RWPE1 (cell line): ENCODE measurements around the gene HDDC2.

ENCODE experiments used
- CTCF ChIA-PET: fragments of 350-600 bp; sonication (Branson Sonifier 250); formaldehyde crosslinking; extraction: SDS; loops from one replicate; lab custom pipeline; 2021; lab: Yijun Ruan, JAX
- POLR2A ChIA-PET: fragments of 400-600 bp; formaldehyde crosslinking; extraction: SDS; loops from one replicate; lab custom pipeline; 2020; ENCODE audit warnings: antibody characterized with exemption; ENCODE audit not compliant: low non-redundant PET; lab: Yijun Ruan, JAX
- DNase-seq: peaks from one replicate; pipeline ENCODE4 v3.0.0; 2012; ENCODE audit warnings: low spot score
- H3K27ac ChIP-seq: fragments of 450-650 bp; 2 replicates; pipeline ENCODE4 v1.5.1; 2017
- TF ChIP-seq, protein P1 (sequence below): fragments of 450-650 bp; conservative IDR thresholded peaks from 2 replicates; pipeline ENCODE4 v1.5.1; 2017; ENCODE audit warnings: low read depth, mild to moderate bottlenecking

The HDDC2 gene

DNA sequence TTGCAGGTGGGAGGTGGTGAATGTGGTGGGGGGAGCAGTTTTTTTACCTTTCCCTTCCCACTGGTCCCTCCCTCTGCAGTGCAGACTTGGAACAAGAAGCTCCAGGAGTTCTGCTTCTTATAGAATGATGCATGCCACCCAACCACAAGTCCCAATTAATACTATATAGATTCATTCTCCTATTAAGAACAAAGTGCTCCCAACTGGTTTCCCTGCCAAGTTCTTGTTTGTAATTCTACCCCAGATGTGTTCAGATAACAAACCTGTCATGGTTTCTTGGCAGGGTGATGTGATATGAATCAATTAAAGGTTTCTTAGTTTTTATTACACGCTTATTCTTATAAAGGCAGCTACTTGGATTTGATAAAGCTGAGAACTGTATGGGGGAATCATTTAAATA lies 23.9 kb downstream of the HDDC2 start:
- no peak for DNase-seq
- CTCF ChIA-PET, result no interaction called here
- no peak overlapping the region for H3K27ac ChIP-seq
- TF ChIP-seq, protein P1, sequence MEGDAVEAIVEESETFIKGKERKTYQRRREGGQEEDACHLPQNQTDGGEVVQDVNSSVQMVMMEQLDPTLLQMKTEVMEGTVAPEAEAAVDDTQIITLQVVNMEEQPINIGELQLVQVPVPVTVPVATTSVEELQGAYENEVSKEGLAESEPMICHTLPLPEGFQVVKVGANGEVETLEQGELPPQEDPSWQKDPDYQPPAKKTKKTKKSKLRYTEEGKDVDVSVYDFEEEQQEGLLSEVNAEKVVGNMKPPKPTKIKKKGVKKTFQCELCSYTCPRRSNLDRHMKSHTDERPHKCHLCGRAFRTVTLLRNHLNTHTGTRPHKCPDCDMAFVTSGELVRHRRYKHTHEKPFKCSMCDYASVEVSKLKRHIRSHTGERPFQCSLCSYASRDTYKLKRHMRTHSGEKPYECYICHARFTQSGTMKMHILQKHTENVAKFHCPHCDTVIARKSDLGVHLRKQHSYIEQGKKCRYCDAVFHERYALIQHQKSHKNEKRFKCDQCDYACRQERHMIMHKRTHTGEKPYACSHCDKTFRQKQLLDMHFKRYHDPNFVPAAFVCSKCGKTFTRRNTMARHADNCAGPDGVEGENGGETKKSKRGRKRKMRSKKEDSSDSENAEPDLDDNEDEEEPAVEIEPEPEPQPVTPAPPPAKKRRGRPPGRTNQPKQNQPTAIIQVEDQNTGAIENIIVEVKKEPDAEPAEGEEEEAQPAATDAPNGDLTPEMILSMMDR, result no peak
- POLR2A ChIA-PET, result no interaction called here

GRCh38 chr6:125275779-125276178 lies 26.0 kb downstream of the HDDC2 start:
- CTCF ChIA-PET, result no interaction called here
- no peak overlapping the region for H3K27ac ChIP-seq
- POLR2A ChIA-PET, result no interaction called here
- TF ChIP-seq, protein P1, result no peak
- no peak for DNase-seq

GRCh38 chr6:125274935-125275334 lies 26.8 kb downstream of the HDDC2 start:
- TF ChIP-seq, protein P1, result no peak
- no peak overlapping the region for H3K27ac ChIP-seq
- ChIA-PET POLR2A (no interaction called here), CTCF (no interaction called here)
- DNase-seq, result no peak

- TF ChIP-seq, protein P1, result no peak
- CTCF ChIA-PET, result interaction anchor here (0.5 to 0.6 kb wide), 2 partner anchors 24 to 120 kb away, joined by 4 to 5 read pairs; partner anchors contain the start of gene TPD52L1
These were observed 27.8 kb downstream of the HDDC2 start for GRCh38 chr6:125273965-125274364.

GRCh38 chr6:125273251-125273650 lies 28.5 kb downstream of the HDDC2 start:
- TF ChIP-seq, protein P1, result no peak
- POLR2A ChIA-PET, result no interaction called here
- no peak for DNase-seq
- CTCF ChIA-PET, result interaction anchor here (0.6 kb wide), 1 partner anchor 120 kb away, joined by 5 read pairs; the partner anchor contains the start of gene TPD52L1
- peak overlapping the region; percentile 68 for H3K27ac ChIP-seq

More at GRCh38 chr6:125273965-125274364, 27.8 kb downstream of the HDDC2 start:
- peak overlapping the region; percentile 68 for H3K27ac ChIP-seq
- peak; percentile 83 for DNase-seq
- POLR2A ChIA-PET, result no interaction called here

- TF ChIP-seq, protein P1, result no peak
- H3K27ac ChIP-seq, result no peak overlapping the region
- POLR2A ChIA-PET, result no interaction called here
- CTCF ChIA-PET, result no interaction called here
- no peak for DNase-seq
These were observed 30.1 kb downstream of the HDDC2 start for GRCh38 chr6:125271486-125272159.
